IMR-90 (cell line): Measurements from ENCODE around the gene OTC. TPM values are rescaled to one million over a fixed set of nuclear protein-coding genes. Genes with fewer than 3 reads are reported as not detected.

Source experiments
- ATAC-seq: fragments of 200-7000 bp; cut with Tn5 transposase; 2 replicates; pipeline ENCODE4 v1.9.1; 2020; ENCODE audit warnings: low read depth, mild to moderate bottlenecking, moderate library complexity
- BruUV-seq: library from RNA; stranded (reverse); fragments of 400-500 nt; replicated peaks from 2 replicates; lab custom pipeline; 2021; lab: Mats Ljungman, UMichigan
- CTCF ChIA-PET: fragments of 300-600 bp; formaldehyde crosslinking; extraction: SDS; loops from one replicate; lab custom pipeline; 2021; ENCODE audit warnings: antibody characterized with exemption; lab: Yijun Ruan, JAX
- POLR2A ChIA-PET: fragments of 300-600 bp; sonication (Branson Sonifier 250); formaldehyde crosslinking; loops from one replicate; lab custom pipeline; 2022; ENCODE audit warnings: antibody characterized with exemption; ENCODE audit not compliant: unreplicated experiment; lab: Charles Lee
- DNase-seq: peaks from one replicate; pipeline ENCODE4 v3.0.0; 2013
- H2AFZ ChIP-seq: replicated peaks from 2 replicates; pipeline ENCODE3; 2013; ENCODE audit warnings: low read length, mild to moderate bottlenecking; ENCODE audit not compliant: poor library complexity
- H2AK5ac ChIP-seq: 2 replicates; pipeline ENCODE4 v1.6.1; 2013; ENCODE audit warnings: low read depth, low read length, inconsistent platforms
- H2AK9ac ChIP-seq: replicated peaks from 2 replicates; pipeline ENCODE3; 2013; ENCODE audit warnings: mild to moderate bottlenecking, low read depth, low read length, moderate library complexity; ENCODE audit not compliant: poor library complexity
- H2BK120ac ChIP-seq: 2 replicates; pipeline ENCODE4 v1.6.1; 2013; ENCODE audit warnings: low read depth, low read length, inconsistent platforms
- H2BK15ac ChIP-seq: 3 replicates; pipeline ENCODE4 v1.6.1; 2013; ENCODE audit warnings: low read depth, low read length, inconsistent platforms
- H2BK20ac ChIP-seq: 2 replicates; pipeline ENCODE4 v1.6.1; 2013; ENCODE audit warnings: low read depth, mild to moderate bottlenecking, inconsistent platforms, low read length, moderate library complexity
- H2BK5ac ChIP-seq: 2 replicates; pipeline ENCODE4 v1.6.1; 2013; ENCODE audit warnings: mild to moderate bottlenecking, low read depth, low read length, inconsistent platforms; ENCODE audit not compliant: poor library complexity, severe bottlenecking
- H3K14ac ChIP-seq: replicated peaks from 2 replicates; pipeline ENCODE4 v1.6.1; 2013; ENCODE audit warnings: low read depth, low read length, inconsistent platforms
- H3K18ac ChIP-seq: 2 replicates; pipeline ENCODE4 v1.6.1; 2013; ENCODE audit warnings: low read depth, low read length, control low read depth
- H3K23ac ChIP-seq: 2 replicates; pipeline ENCODE4 v1.6.1; 2013; ENCODE audit warnings: low read depth, low read length, inconsistent platforms
- H3K27ac ChIP-seq: 2 replicates; pipeline ENCODE4 v1.5.1; 2013; ENCODE audit warnings: mild to moderate bottlenecking, control low read depth, low read length; ENCODE audit not compliant: insufficient read depth
- H3K27me3 ChIP-seq: 2 replicates; pipeline ENCODE4 v1.6.1; 2013; ENCODE audit warnings: low read length; ENCODE audit not compliant: control insufficient read depth, insufficient read depth
- H3K36me3 ChIP-seq: 2 replicates; pipeline ENCODE4 v1.6.1; 2013; ENCODE audit warnings: low read length, mixed read lengths; ENCODE audit not compliant: control insufficient read depth, insufficient read depth
- H3K4ac ChIP-seq: 2 replicates; pipeline ENCODE4 v1.6.1; 2013; ENCODE audit warnings: low read depth, low read length, inconsistent platforms
- H3K4me1 ChIP-seq: 2 replicates; pipeline ENCODE4 v1.6.1; 2013; ENCODE audit warnings: low read length, mixed read lengths; ENCODE audit not compliant: control insufficient read depth, insufficient read depth
- H3K4me2 ChIP-seq: 2 replicates; pipeline ENCODE4 v1.6.1; 2013; ENCODE audit warnings: low read depth, mild to moderate bottlenecking, control low read depth, low read length, moderate library complexity
- H3K4me3 ChIP-seq: 2 replicates; pipeline ENCODE4 v1.5.1; 2013; ENCODE audit warnings: low read depth, mild to moderate bottlenecking, control low read depth, low read length, moderate library complexity; ENCODE audit not compliant: insufficient read depth
- H3K56ac ChIP-seq: 2 replicates; pipeline ENCODE4 v1.6.1; 2013; ENCODE audit warnings: low read length, inconsistent platforms; ENCODE audit not compliant: insufficient read depth; ENCODE audit errors: extremely low read depth
- H3K79me1 ChIP-seq, 2 experiments: 2 replicates each; pipeline ENCODE4 v1.6.1; 2013; ENCODE audit warnings: low read length in 2 of 2, inconsistent platforms in 1 of 2, low read depth in 1 of 2
- H3K9ac ChIP-seq: 2 replicates; pipeline ENCODE4 v1.6.1; 2013; ENCODE audit warnings: low read depth, low read length, control low read depth
- H3K9me1 ChIP-seq: 2 replicates; pipeline ENCODE4 v1.6.1; 2013; ENCODE audit warnings: low read length, inconsistent platforms; ENCODE audit not compliant: insufficient read depth
- H3K9me3 ChIP-seq: 2 replicates; pipeline ENCODE4 v1.6.1; 2013; ENCODE audit warnings: low read length; ENCODE audit not compliant: control insufficient read depth, insufficient read depth
- H4K20me1 ChIP-seq: 2 replicates; pipeline ENCODE4 v1.6.1; 2013; ENCODE audit warnings: low read length, inconsistent platforms; ENCODE audit not compliant: insufficient read depth
- H4K5ac ChIP-seq: 2 replicates; pipeline ENCODE4 v1.6.1; 2013; ENCODE audit warnings: mild to moderate bottlenecking, low read depth, low read length, control low read depth
- H4K8ac ChIP-seq, 2 experiments: 2 replicates each; pipeline ENCODE4 v1.6.1; 2013; ENCODE audit warnings: low read depth in 2 of 2, low read length in 2 of 2, control low read depth in 1 of 2, inconsistent platforms in 1 of 2
- H4K91ac ChIP-seq: 2 replicates; pipeline ENCODE4 v1.6.1; 2013; ENCODE audit warnings: low read depth, low read length, inconsistent platforms; ENCODE audit not compliant: insufficient read depth
- RFX5 ChIP-seq: IDR thresholded peaks from 2 replicates; pipeline ENCODE4 v1.8.0; 2012; ENCODE audit warnings: low read depth, mild to moderate bottlenecking, low read length, moderate library complexity
- WGBS, 2 experiments: methylation state at CpG; one replicate each; pipeline versions ENCODE4 v1.1.5 to v1.1.7; 2013; ENCODE audit warnings: missing lambda C conversion rate in 2 of 2; ENCODE audit not compliant: insufficient read length in 1 of 2; ENCODE audit errors: extremely low coverage in 2 of 2; 5-methylcytosine and 5-hydroxymethylcytosine counted together
- dilution Hi-C: fragments of 300-500 bp; cut with HindIII; formaldehyde crosslinking; loops from one replicate; pipeline ENCODE4 v1.14.3; 2018; ENCODE audit warnings: low sequenced_read_pairs; ENCODE audit not compliant: unreplicated experiment
- in situ Hi-C: fragments of 300-500 bp; cut with MboI; formaldehyde crosslinking; loops from 3 replicates; pipeline ENCODE4 v1.14.3; 2019; ENCODE audit warnings: low sequenced_read_pairs, inconsistent platforms, mixed read lengths
- intact Hi-C: fragments of 100-400 bp; cut with micrococcal nuclease; formaldehyde crosslinking; loops from 2 replicates; pipeline ENCODE4 v1.10.0; 2022
- polyA plus RNA-seq, 3 experiments: library from polyadenylated mRNA; depleted of rRNA; stranded (reverse); fragments of >200 nt; gene quantifications; 2 replicates each; pipeline ENCODE4 v1.2.3, GENCODE V29; 2012; ENCODE audit warnings: low replicate concordance in 1 of 3
- total RNA-seq: library from RNA; depleted of rRNA; stranded (reverse); fragments of >200 nt; gene quantifications from 2 replicates; pipeline ENCODE4 v1.2.3, GENCODE V29; 2012
- TF ChIP-seq, protein P1 (sequence below): fragments of 150-350 bp; IDR thresholded peaks from 2 replicates; pipeline ENCODE4 v1.6.1; 2016; ENCODE audit warnings: low read depth, mild to moderate bottlenecking, low read length, moderate library complexity, borderline replicate concordance

OTC gene
- total and polyA plus RNA-seq, 2 of the 4 experiments (the other 2 are of a cell fraction), result not detected

DNA sequence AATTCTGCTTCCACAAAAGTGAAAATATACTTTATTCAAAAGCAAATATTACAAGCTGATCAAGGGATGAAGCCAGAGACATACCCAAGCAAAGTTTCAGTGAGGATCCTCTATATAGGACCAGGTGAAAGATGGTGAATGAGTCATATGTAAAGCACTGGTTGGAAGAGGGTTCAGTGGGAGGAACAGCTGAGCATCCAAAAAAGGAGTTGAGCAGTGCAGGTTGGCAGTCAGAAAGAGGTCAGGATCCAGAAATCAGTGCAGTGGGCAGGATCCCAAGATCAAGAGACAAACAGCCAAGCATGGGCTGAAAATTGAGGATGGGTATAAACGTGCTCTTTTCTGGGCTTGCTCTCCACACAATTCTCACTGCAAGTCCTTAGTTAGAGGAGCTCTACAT, 30.3 kb downstream of the OTC start:
- Histone ChIP-seq H3K36me3 (no peaks in the 10 kb centered on the region), H2BK5ac (no peak overlapping the region), H3K9ac (no peak overlapping the region), H4K20me1 (no peaks in the 10 kb centered on the region), H3K4me3 (no peak overlapping the region), H4K5ac (no peak overlapping the region), H4K8ac (no peak overlapping the region), H3K56ac (no peak overlapping the region), H3K9me1 (no peaks in the 10 kb centered on the region), H3K18ac (no peak overlapping the region), H2BK20ac (no peak overlapping the region), H3K23ac (no peak overlapping the region), H3K27me3 (no peaks in the 10 kb centered on the region; the same call in 1 of the 2 replicates), H2BK15ac (no peak overlapping the region), H2AK5ac (no peak overlapping the region), H3K4ac (no peak overlapping the region), H3K27ac (no peak overlapping the region), H3K9me3 (no peaks in the 10 kb centered on the region), H2AFZ (no peak overlapping the region), H3K79me1 (no peaks in the 10 kb centered on the region), H2AK9ac (no peak overlapping the region), H3K4me1 (no peaks in the 10 kb centered on the region), H2BK120ac (no peak overlapping the region), H3K4me2 (no peak overlapping the region), H3K14ac (no peak overlapping the region), H4K91ac (no peak overlapping the region)
- no CpG with 5 or more reads among the region's 1 CpG for WGBS, 2 experiments
- TF ChIP-seq, protein P1, sequence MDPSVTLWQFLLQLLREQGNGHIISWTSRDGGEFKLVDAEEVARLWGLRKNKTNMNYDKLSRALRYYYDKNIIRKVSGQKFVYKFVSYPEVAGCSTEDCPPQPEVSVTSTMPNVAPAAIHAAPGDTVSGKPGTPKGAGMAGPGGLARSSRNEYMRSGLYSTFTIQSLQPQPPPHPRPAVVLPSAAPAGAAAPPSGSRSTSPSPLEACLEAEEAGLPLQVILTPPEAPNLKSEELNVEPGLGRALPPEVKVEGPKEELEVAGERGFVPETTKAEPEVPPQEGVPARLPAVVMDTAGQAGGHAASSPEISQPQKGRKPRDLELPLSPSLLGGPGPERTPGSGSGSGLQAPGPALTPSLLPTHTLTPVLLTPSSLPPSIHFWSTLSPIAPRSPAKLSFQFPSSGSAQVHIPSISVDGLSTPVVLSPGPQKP, result no peak
- no peak for TF ChIP-seq RFX5
- POLR2A ChIA-PET, result no interaction called here
- DNase-seq, result no peak
- no peak for ATAC-seq
- intact Hi-C loops (no loop called here), in situ Hi-C loops (no loop called here), dilution Hi-C loops (no loop called here)
- CTCF ChIA-PET, result no interaction called here
- no TSS peak for BruUV-seq
